T-helper 2 cell treated with Interferon-gamma antibody and Interleukin-4, amounts not matched to agents 100 ng/mL and 5 ng/mL, for 36 hours (primary cell): ENCODE data around the gene ITPR2. TPM values are rescaled to one million over a fixed set of nuclear protein-coding genes. Genes with fewer than 3 reads are reported as not detected.
"Not testable (repeated sequence)": the region's sequence is repeated elsewhere in the genome, so short reads cannot be mapped to it uniquely, and the experiment has no call there.

Experiments used
- intact Hi-C: fragments of 100-400 bp; cut with micrococcal nuclease; formaldehyde crosslinking; loops from one replicate; pipeline ENCODE4 v1.15.1; 2023
- total RNA-seq: library from RNA; stranded (reverse); gene quantifications from 2 replicates; pipeline ENCODE4 v1.2.3, GENCODE V29; 2022

ITPR2 gene
- total RNA-seq, 1 donor from 2014 or later = 40.2 TPM

GRCh38 chr12:26795910-26796309, 37.1 kb downstream of the ITPR2 start:
- intact Hi-C loops = no loop called here

GRCh38 chr12:26791301-26791791, 41.6 kb downstream of the ITPR2 start:
- intact Hi-C loops = no loop called here

GRCh38 chr12:26790645-26790994, 42.4 kb downstream of the ITPR2 start:
- intact Hi-C loops = no loop called here

- intact Hi-C loops = no loop called here
These were observed 43.0 kb downstream of the ITPR2 start for GRCh38 chr12:26789731-26790644.

GRCh38 chr12:26786865-26787514, 46.0 kb downstream of the ITPR2 start:
- intact Hi-C loops = no loop called here

- intact Hi-C loops = no loop called here
These were observed 46.5 kb downstream of the ITPR2 start for GRCh38 chr12:26786491-26786864.

- intact Hi-C loops = not testable (repeated sequence)
These were observed 49.1 kb downstream of the ITPR2 start for GRCh38 chr12:26783816-26784379.

- intact Hi-C loops = no loop called here
These were observed 49.9 kb downstream of the ITPR2 start for GRCh38 chr12:26783131-26783526.

- intact Hi-C loops = no loop called here
These were observed 50.4 kb downstream of the ITPR2 start for GRCh38 chr12:26782372-26783130.

GRCh38 chr12:26780656-26781055, 52.3 kb downstream of the ITPR2 start:
- intact Hi-C loops = not testable (repeated sequence)

GRCh38 chr12:26778173-26778775, 54.7 kb downstream of the ITPR2 start:
- intact Hi-C loops = not testable (repeated sequence)

- intact Hi-C loops = no loop called here
These were observed 55.8 kb downstream of the ITPR2 start for GRCh38 chr12:26777236-26777635.

- intact Hi-C loops = not testable (repeated sequence)
These were observed 57.0 kb downstream of the ITPR2 start for GRCh38 chr12:26775991-26776390.

- intact Hi-C loops = no loop called here
These were observed 59.5 kb downstream of the ITPR2 start for GRCh38 chr12:26773313-26774104.

GRCh38 chr12:26771861-26772260, 61.1 kb downstream of the ITPR2 start:
- intact Hi-C loops = no loop called here

GRCh38 chr12:26770239-26771070, 62.5 kb downstream of the ITPR2 start:
- intact Hi-C loops = no loop called here

GRCh38 chr12:26769611-26770010, 63.4 kb downstream of the ITPR2 start:
- intact Hi-C loops = no loop called here

GRCh38 chr12:26768611-26769603, 64.1 kb downstream of the ITPR2 start:
- intact Hi-C loops = no loop called here
